HepG2 (cell line): Measurements from ENCODE around the gene LIN7A. TPM values are rescaled to one million over a fixed set of nuclear protein-coding genes. Genes with fewer than 3 reads are reported as not detected.

Experiments
- ATAC-seq: fragments of 200-7000 bp; cut with Tn5 transposase; 3 replicates; pipeline ENCODE4 v1.9.1; 2020; ENCODE audit warnings: mild to moderate bottlenecking, moderate library complexity
- BruUV-seq: library from RNA; stranded (reverse); fragments of 400-500 nt; replicated peaks from 2 replicates; lab custom pipeline; 2021; lab: Mats Ljungman, UMichigan
- CTCF ChIA-PET: fragments of 300-600 bp; formaldehyde crosslinking; extraction: SDS; loops from one replicate; lab custom pipeline; 2021; ENCODE audit warnings: low total read pairs, inconsistent platforms, low intra/inter-chr PET ratio; lab: Yijun Ruan, JAX
- POLR2A ChIA-PET: fragments of 350-600 bp; sonication (Branson Sonifier 250); formaldehyde crosslinking; loops from one replicate; lab custom pipeline; 2020; ENCODE audit warnings: antibody characterized with exemption, inconsistent platforms; lab: Yijun Ruan, JAX
- DNase-seq: peaks from one replicate; pipeline ENCODE4 v3.0.0-alpha.2; 2015; ENCODE audit warnings: low spot score
- FAIRE-seq: peaks from 3 replicates; lab custom pipeline; 2011; peaks lifted over from hg19 to GRCh38; lab: Jason Lieb, UNC
- H2AFZ ChIP-seq: one replicate; pipeline ENCODE4 v1.6.1; 2011; ENCODE audit warnings: low read length, inconsistent platforms
- H3K27ac ChIP-seq: fragments of 300-600 bp; 3 replicates; pipeline ENCODE4 v1.8.0; 2011; ENCODE audit warnings: mixed run types, mild to moderate bottlenecking, mixed read lengths, low read length, inconsistent platforms; ENCODE audit not compliant: insufficient read depth; ENCODE audit errors: extremely low read length
- H3K27me3 ChIP-seq, 2 experiments: fragments of 200-600 bp in 1 of 2; 2 replicates in 1 of 2; 3 replicates in 1 of 2; pipeline versions ENCODE4 v1.6.0 to v1.8.0; 2011; ENCODE audit warnings: low read length in 2 of 2, mild to moderate bottlenecking in 2 of 2, moderate library complexity in 2 of 2, inconsistent platforms in 1 of 2; ENCODE audit not compliant: insufficient read depth in 2 of 2, control insufficient read depth in 1 of 2
- H3K36me3 ChIP-seq, 2 experiments: fragments of 200-600 bp in 1 of 2; replicated peaks in 1 of 2; 2 replicates in 1 of 2; 3 replicates in 1 of 2; pipeline versions ENCODE4 v1.5.1 to v1.8.0; 2011; ENCODE audit warnings: low read length in 2 of 2, inconsistent platforms in 1 of 2; ENCODE audit not compliant: insufficient read depth in 2 of 2, control insufficient read depth in 1 of 2
- H3K4me1 ChIP-seq: 2 replicates; pipeline ENCODE4 v1.5.1; 2012; ENCODE audit warnings: low read length, inconsistent platforms; ENCODE audit not compliant: insufficient read depth
- H3K4me2 ChIP-seq: 2 replicates; pipeline ENCODE4 v1.6.0; 2011; ENCODE audit warnings: low read depth, low read length, inconsistent platforms
- H3K4me3 ChIP-seq, 3 experiments: fragments of 200-600 bp in 1 of 3; sonication (generic), shearing (Covaris generic) in 1 of 3; replicated peaks in 1 of 3; 2 replicates each; pipeline ENCODE4 v1.5.1; 2011 to 2016; ENCODE audit warnings: low read length in 3 of 3, inconsistent platforms in 2 of 3, low read depth in 2 of 3, mild to moderate bottlenecking in 2 of 3, control low read depth in 1 of 3, mixed read lengths in 1 of 3; ENCODE audit not compliant: insufficient read depth in 1 of 3
- H3K79me2 ChIP-seq: one replicate; pipeline ENCODE4 v1.6.1; 2011; ENCODE audit warnings: low read length, inconsistent platforms; ENCODE audit not compliant: insufficient read depth
- H3K9ac ChIP-seq: 2 replicates; pipeline ENCODE4 v1.6.0; 2011; ENCODE audit warnings: mild to moderate bottlenecking, low read depth, low read length, inconsistent platforms; ENCODE audit not compliant: insufficient read depth
- H3K9me3 ChIP-seq: 2 replicates; pipeline ENCODE4 v1.5.1; 2012; ENCODE audit warnings: mild to moderate bottlenecking, low read length
- H4K20me1 ChIP-seq: 2 replicates; pipeline ENCODE4 v1.6.0; 2011; ENCODE audit warnings: inconsistent platforms, mild to moderate bottlenecking, low read length, moderate library complexity; ENCODE audit not compliant: insufficient read depth
- ELF3 ChIP-seq: IDR thresholded peaks from 2 replicates; pipeline ENCODE4 v1.6.1; 2016; ENCODE audit warnings: missing genetic modification reagents, missing compliant biosample characterization
- JUNB ChIP-seq: sonication (generic); formaldehyde crosslinking; IDR thresholded peaks from 2 replicates; pipeline ENCODE4 v1.8.0; 2022; ENCODE audit warnings: missing genetic modification reagents, mild to moderate bottlenecking, borderline replicate concordance
- KLF6 ChIP-seq: IDR thresholded peaks from 2 replicates; pipeline ENCODE4 v1.8.0; 2016; ENCODE audit warnings: missing biosample characterization, missing genetic modification reagents
- SRY ChIP-seq: sonication (generic); formaldehyde crosslinking; IDR thresholded peaks from 2 replicates; pipeline ENCODE4 v1.8.0; 2022; ENCODE audit warnings: mild to moderate bottlenecking, missing genetic modification reagents
- SYNCRIP ChIP-seq: fragments of 200-400 bp; formaldehyde crosslinking; IDR thresholded peaks from 2 replicates; pipeline ENCODE4 v1.6.1; 2018; ENCODE audit warnings: mild to moderate bottlenecking, low read depth, low read length; ENCODE audit not compliant: insufficient read depth
- TOE1 ChIP-seq: sonication (generic); formaldehyde crosslinking; IDR thresholded peaks from 2 replicates; pipeline ENCODE4 v1.4.0; 2020; ENCODE audit warnings: mild to moderate bottlenecking, missing genetic modification reagents
- ZNF496 ChIP-seq: sonication (generic); formaldehyde crosslinking; IDR thresholded peaks from 2 replicates; pipeline ENCODE4 v1.8.1; 2023; ENCODE audit warnings: mild to moderate bottlenecking, moderate library complexity, missing genetic modification reagents; ENCODE audit not compliant: insufficient replicate concordance
- WGBS: methylation state at CpG from one replicate; pipeline ENCODE4 v1.1.6; 2017; ENCODE audit warnings: low lambda C conversion rate; 5-methylcytosine and 5-hydroxymethylcytosine counted together
- in situ Hi-C: cut with HindIII; loops from 2 replicates; pipeline ENCODE4 v1.10.0; 2017; ENCODE audit warnings: low pct_unique_long_range_greater_than_20kb; ENCODE audit not compliant: extremely low pct_ligation_motif_present
- intact Hi-C: fragments of 100-400 bp; cut with micrococcal nuclease; formaldehyde crosslinking; loops from one replicate; pipeline ENCODE4 v1.10.0; 2022; ENCODE audit not compliant: unreplicated experiment
- polyA plus RNA-seq, 8 experiments: library from polyadenylated mRNA; depleted of rRNA in 3 of 8; stranded (reverse) in 7 of 8; unstranded in 1 of 8; fragments of >200 nt; fragmentation: Illumina TruSeq in 4 of 8; extraction: Trizol in 4 of 8; gene quantifications; 2 replicates each; pipeline versions ENCODE4 v1.2.1 to v1.2.3, GENCODE V29; 2011 to 2016; ENCODE audit warnings: low read depth in 4 of 8, missing spikeins in 1 of 8, mixed read lengths in 1 of 8; ENCODE audit not compliant: insufficient read depth in 1 of 8
- total RNA-seq, 5 experiments: library from RNA; depleted of rRNA; stranded (reverse); fragments of >200 nt; fragmentation: Illumina TruSeq; extraction: Trizol; gene quantifications; 2 replicates each; pipeline ENCODE4 v1.2.3, GENCODE V29; 2016; ENCODE audit warnings: low read depth in 1 of 5

The LIN7A gene
- total and polyA plus RNA-seq, 2 of the 13 experiments (the other 11 are each of a cell fraction or from before 2014, with no cell fraction given): 18.5 to 19.2 TPM

DNA sequence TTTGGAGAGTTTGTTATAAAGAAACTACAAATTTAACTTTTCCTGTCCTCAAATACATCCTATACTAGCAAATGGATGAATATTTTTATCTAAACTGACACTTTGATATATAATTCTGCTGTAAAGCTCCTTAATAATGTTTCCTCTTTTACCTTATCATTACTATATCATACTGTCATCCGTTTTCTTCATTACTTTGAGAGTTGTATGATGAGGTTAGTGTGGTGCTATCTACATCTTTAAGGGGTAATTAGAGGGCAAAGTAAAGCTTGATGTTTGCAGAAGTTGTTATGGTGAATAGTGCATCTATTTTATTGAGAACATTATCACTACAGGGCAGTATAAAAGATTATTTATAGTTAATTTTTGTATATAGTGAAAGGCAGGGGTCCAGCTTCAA lies 36.1 kb downstream of the LIN7A start:
- no TSS peak for BruUV-seq
- H4K20me1 ChIP-seq: no peaks in the 10 kb centered on the region
- H3K9ac ChIP-seq: no peak overlapping the region
- FAIRE-seq: no peak
- no peak overlapping the region for H3K4me3 ChIP-seq
- ATAC-seq: no peak
- CTCF ChIA-PET: no interaction called here
- no peaks in the 10 kb centered on the region for H3K27me3 ChIP-seq
- H3K27ac ChIP-seq: no peak overlapping the region
- intact Hi-C loops: no loop called here
- no peak overlapping the region for H2AFZ ChIP-seq
- DNase-seq: no peak
- no peaks in the 10 kb centered on the region for H3K9me3 ChIP-seq
- 97% methylated on average over 1 of the region's 1 CpG for WGBS
- no peaks in the 10 kb centered on the region for H3K79me2 ChIP-seq
- POLR2A ChIA-PET: no interaction called here
- no peaks in the 10 kb centered on the region for H3K36me3 ChIP-seq
- no peak overlapping the region for H3K4me2 ChIP-seq
- no peaks in the 10 kb centered on the region for H3K4me1 ChIP-seq
- no peak for TF ChIP-seq ELF3 (CRISPR knock-in tag)
- in situ Hi-C loops: no loop called here

DNA sequence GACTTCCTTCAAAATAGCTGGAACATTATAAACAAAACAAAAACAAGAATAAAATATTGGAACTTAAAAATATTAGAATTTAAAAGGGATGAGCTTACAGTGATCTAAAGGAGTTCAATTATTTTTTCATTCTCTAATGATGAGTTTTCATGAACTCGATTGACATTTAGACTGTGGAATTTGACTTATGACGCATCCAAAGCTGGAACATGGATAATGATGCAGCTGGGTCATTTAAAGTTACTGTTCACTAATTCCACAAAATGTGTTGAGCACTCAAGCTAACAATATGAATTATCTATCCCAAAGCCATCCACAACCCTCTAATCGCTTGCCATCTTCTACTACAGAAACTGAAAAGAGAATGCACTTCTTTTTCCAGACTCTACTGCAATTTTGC lies 42.5 kb downstream of the LIN7A start:
- ChIA-PET POLR2A (no interaction called here), CTCF (no interaction called here)
- peaks cover 3% of the 10 kb centered on the region for H3K79me2 ChIP-seq
- H3K4me2 ChIP-seq: no peak overlapping the region
- ATAC-seq (no peak), DNase-seq (no peak), FAIRE-seq (no peak)
- no peak overlapping the region for H3K9ac ChIP-seq
- H3K9me3 ChIP-seq: no peaks in the 10 kb centered on the region
- H3K4me1 ChIP-seq: no peaks in the 10 kb centered on the region
- H3K27ac ChIP-seq: no peak overlapping the region
- TF ChIP-seq KLF6: no peak
- TF ChIP-seq JUNB: no peak
- TF ChIP-seq ZNF496: no peak
- TF ChIP-seq SRY (CRISPR knock-in tag): no peak
- no peak for TF ChIP-seq SYNCRIP
- no peak for TF ChIP-seq TOE1
- no peaks in the 10 kb centered on the region for H3K36me3 ChIP-seq
- H3K4me3 ChIP-seq: no peak overlapping the region
- in situ Hi-C loops (no loop called here), intact Hi-C loops (no loop called here)
- H2AFZ ChIP-seq: no peak overlapping the region
- no TSS peak for BruUV-seq
- H4K20me1 ChIP-seq: no peaks in the 10 kb centered on the region
- WGBS: 98% methylated on average over 3 of the region's 3 CpGs
- H3K27me3 ChIP-seq: no peaks in the 10 kb centered on the region
